HG02938 (cell line): ENCODE data around the gene P2RY8.
"Not testable (repeated sequence)": the region's sequence is repeated elsewhere in the genome, so short reads cannot be mapped to it uniquely, and the experiment has no call there.

Experiments
- ATAC-seq: cut with Tn5 transposase; IDR thresholded peaks from one replicate; pipeline ENCODE4 v1.9.1; 2021; ENCODE audit warnings: mild to moderate bottlenecking, moderate library complexity; ENCODE audit not compliant: unreplicated experiment

P2RY8 gene

GRCh38 chrX:1521459-1521956 lies 15.5 kb downstream of the P2RY8 start:
- ATAC-seq: peak; percentile 76

DNA sequence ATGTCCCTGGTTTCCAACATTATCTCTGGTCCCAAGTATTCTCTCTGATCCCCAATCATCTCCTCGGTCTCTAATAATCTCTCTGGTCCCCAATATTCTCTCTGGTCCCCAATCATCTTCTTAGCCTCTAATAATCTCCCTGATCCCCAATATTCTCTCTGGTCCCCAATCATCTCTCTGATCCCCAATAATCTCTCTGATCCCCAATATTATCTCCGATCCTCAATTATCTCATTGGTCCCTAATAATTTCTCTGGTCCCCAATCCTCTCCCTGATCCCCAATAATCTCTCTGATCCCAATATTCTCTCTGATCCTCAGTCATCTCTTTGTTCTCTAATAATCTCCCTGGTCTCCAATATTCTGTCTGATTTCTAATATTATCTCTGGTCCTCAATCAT lies 16.6 kb downstream of the P2RY8 start:
- no peak for ATAC-seq

DNA sequence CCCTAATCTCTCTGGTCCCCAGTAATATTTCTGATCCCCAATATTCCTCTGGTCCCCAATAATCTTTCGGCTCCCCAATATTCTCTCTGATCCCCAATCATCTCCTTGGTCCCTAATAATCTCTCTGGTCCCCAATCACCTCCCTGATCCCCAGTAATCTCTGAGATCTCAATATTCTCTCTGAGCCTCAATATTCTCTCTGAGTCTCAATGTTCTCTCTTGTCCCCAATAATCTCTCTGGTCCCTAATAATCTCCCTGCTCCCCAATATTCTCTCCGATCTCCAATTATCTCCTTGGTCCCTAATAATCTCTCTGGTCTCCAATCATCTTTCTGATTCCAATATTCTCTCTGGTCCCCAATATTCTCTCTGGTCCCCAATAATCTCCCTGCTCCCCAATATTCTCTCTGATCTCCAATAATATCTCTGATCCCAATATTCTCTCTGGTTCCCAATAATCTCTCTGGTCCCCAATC lies 17.9 kb downstream of the P2RY8 start:
- ATAC-seq: no peak

DNA sequence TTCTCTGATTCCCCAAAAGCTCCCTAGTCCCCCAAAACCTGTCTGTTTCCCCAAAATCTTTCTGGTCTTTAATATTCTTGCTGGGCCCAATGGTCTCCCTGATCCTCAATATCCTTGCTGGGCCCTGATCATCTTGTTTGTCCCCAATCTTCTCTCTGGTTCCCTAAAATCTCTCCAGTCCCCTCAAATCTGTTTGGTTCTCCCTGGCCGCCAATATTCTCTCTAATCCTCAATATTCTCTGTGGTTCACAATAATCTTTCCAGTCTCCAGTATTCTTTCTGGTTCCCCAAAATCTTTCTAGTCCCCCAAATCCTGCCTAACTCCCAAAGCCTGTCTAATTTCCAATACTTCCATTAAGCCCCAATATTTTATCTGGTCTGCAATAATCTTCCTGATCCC lies 18.5 kb downstream of the P2RY8 start:
- no peak for ATAC-seq

DNA sequence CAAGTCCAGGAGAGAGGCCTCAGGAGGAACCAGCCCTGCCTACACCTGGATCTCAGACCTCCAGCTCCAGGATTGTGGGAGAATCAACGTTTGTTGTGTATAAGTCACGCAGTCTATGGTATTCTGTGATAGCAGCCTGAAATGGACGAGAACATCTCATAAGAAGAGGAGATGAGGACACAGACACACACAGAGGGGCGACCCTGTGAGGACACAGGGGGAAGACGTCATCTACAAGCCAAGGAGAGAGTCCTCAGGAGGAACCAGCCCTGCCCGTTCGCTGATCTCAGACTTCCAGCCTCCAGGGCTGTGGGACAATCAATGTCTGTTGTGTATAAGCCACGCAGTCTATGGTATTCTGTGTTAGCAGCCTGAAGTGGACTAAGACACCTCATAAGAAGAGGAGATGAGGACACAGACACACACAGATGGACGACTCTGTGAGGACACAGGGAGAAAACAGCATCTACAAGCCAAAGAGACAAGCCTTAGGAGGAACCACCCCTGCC lies 20.3 kb downstream of the P2RY8 start:
- no peak for ATAC-seq

DNA sequence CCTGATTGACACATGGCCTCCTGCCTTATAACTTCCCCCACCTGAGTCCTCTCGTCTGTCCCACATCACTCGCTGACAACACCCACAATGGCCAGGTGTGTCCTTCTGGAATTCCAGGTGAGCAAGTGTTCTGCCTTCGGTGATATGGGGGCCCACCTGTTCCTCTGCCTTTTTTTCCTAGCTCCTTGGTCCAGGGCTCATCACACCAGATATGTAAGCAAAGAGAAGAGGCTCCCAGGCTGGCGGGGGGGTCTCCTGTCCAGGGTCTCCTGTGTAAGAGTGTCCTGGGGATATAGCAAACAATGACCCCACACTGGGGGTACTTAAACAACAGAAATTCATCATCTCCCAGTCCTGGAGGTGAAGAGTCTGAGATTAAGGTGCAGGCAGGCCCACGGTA lies 25.2 kb downstream of the P2RY8 start:
- ATAC-seq: no peak

DNA sequence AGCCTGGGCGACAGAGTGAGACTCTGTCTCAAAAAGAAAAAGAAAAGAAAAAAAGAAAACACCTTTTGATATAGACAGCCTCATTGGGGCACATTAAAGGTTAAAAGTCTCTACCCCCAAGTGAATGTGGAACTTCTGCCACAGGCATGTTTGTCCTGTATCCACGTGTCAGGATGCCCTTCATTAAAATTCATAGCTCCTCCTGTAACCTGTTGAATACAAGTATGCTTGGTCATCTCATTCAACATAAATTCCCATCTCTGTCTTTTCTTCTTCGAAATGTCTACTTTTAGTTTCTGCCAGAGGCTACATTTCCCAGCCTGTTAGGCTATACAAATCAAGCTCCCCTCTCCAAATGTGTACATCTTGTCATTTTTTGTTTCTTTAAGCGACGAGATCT lies 25.8 kb downstream of the P2RY8 start:
- no peak for ATAC-seq

GRCh38 chrX:1507511-1508463 lies 29.2 kb downstream of the P2RY8 start:
- ATAC-seq: peak; percentile 67

GRCh38 chrX:1506916-1507315 lies 30.1 kb downstream of the P2RY8 start:
- ATAC-seq: no peak

DNA sequence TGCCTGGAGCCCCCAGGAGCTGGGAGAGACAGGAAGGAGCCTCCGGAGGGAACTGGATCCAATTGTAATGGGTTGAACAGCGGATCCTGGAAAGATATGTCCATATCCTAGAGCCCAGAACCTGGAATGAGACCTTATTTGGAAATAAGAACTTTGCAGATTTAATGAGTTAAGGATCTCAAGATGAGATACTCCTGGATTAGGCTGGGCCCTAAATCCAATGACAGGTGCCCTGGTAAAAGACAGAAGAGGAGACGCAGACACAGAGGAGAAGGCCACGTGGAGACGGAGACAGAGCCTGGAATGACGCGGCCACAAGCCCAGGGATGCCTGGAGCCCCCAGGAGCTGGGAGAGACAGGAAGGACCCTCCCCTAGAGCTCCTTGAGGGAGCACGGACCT lies 34.1 kb downstream of the P2RY8 start:
- no peak for ATAC-seq

DNA sequence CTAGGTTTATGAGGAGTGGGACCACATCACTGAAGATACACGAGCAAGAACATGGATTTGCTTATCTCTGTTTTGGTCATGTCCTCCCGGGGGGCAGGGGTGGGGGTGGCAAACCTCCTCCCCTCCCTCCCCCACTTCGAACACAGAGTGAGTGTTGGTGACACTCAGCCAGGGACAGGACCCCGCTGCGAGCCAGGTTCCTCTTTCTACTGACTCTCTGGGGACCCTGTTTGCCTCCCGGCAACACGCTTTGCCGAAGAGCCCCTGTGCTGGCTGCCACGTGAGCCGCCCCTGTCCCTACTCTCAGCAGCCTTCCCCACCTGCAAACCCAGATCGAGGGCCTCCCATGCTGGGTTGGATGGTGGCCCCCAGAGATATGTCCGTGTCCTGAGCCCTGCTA lies 34.7 kb downstream of the P2RY8 start:
- no peak for ATAC-seq

GRCh38 chrX:1500701-1501624 lies 36.0 kb downstream of the P2RY8 start:
- ATAC-seq: peak; percentile 69

- no peak for ATAC-seq
Observed at GRCh38 chrX:1496076-1496475, 40.9 kb downstream of the P2RY8 start.

DNA sequence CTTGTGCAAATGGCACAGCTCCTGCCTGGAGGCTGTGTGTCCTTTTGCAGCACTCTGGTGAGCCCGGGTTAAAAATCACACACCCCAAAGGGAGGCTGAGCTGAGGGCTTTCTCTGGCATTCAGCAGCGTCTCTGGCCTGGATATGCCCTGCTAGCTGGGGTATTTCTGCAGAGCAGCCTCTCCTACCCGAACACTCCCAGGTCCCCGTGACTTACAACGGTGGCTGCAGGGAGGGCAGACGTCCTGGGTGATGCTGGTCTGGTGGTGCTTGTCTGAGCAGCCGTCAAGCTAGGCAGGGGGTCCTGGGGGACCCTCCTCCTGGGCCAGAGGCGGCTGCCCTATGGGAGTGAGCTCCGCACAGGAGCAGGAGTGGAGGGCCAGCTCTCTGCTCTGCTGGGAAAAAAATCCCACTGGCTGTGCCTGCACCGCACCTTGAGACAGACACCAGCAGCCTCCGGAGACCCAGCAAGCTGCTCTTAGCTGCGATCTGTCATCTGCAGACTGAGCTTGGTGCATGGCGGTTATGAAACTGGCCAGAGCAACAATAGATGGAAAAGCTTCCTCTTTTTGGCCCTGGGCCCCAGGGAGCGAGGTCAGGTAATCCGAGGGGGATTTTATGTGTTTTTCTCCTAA lies 43.0 kb downstream of the P2RY8 start:
- ATAC-seq: peak; percentile 44

GRCh38 chrX:1493412-1493811 lies 43.6 kb downstream of the P2RY8 start:
- ATAC-seq: peak; percentile 15

GRCh38 chrX:1492421-1493012 lies 44.5 kb downstream of the P2RY8 start:
- no peak for ATAC-seq

- ATAC-seq: peak; percentile 73
Observed at GRCh38 chrX:1491851-1492349, 45.1 kb downstream of the P2RY8 start.

DNA sequence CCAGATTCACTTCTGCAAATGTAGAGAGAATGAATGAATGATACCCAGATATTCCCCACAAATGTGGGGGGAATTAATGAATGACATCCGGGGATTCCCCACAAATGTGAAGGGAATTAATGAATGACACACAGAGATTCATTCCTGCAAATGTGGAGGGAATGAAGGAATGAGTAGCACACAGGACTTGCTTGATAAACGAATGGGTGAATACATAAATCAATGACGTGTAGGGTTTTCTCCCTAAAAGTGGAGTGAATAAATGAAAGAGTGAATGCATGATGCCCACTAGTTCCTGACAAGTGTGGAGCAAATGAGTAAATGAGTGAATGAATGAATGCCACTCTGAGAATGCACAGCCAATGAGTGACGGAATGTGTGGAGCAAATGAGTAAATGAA lies 45.7 kb downstream of the P2RY8 start:
- not testable (repeated sequence) for ATAC-seq

DNA sequence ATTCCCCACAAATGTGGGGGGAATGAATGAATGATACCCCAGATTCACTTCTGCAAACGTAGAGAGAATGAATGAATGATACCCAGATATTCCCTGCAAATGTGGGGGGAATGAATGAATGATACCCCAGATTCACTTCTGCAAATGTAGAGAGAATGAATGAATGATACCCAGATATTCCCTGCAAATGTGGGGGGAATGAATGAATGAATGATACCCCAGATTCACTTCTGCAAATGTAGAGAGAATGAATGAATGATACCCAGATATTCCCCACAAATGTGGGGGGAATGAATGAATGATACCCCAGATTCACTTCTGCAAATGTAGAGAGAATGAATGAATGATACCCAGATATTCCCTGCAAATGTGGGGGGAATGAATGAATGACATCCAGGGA lies 46.3 kb downstream of the P2RY8 start:
- ATAC-seq: not testable (repeated sequence)

DNA sequence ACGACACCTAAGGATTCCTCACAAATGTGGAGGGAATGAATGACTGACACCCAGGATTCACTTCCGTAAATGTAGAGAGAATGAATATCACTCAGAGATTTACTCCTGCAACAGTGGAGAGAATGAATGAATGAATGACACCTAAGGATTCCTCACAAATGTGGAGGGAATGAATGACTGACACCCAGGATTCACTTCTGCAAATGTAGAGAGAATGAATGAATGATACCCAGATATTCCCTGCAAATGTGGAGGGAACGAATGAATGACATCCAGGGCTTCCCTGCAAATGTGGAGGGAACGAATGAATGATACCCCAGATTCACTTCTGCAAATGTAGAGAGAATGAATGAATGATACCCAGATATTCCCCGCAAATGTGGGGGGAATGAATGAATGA lies 47.6 kb downstream of the P2RY8 start:
- ATAC-seq: not testable (repeated sequence)
